Measurements from ENCODE around the gene ADAMTSL1. TPM values are rescaled to one million over a fixed set of nuclear protein-coding genes. Genes with fewer than 3 reads are reported as not detected.

ADAMTSL1 gene
- polyA plus RNA-seq, 6 donors from 2014 or later, result not detected

GRCh38 chr9:18496256-18497000, 22.5 kb downstream of the ADAMTSL1 start:
- Mint-ChIP-seq H3K9me3 (peaks cover 0 to 4% (median 2%) of the 10 kb centered on the region in 7 donors), H3K36me3 (no peaks in the 10 kb centered on the region), H3K27ac (no peak overlapping the region), H3K27me3 (peaks cover 0 to 5% (median 0%) of the 10 kb centered on the region in 3 donors), H3K4me1 (no peaks in the 10 kb centered on the region), H3K4me3 (no peak overlapping the region)
- no peak for DNase-seq
- ATAC-seq (ENCODE audit: low read depth in 2 of 2), result no peak

GRCh38 chr9:18499062-18499461, 25.1 kb downstream of the ADAMTSL1 start:
- peaks cover 0 to 4% (median 2%) of the 10 kb centered on the region in 7 donors for H3K9me3 Mint-ChIP-seq
- H3K27ac Mint-ChIP-seq, result no peak overlapping the region
- ATAC-seq (ENCODE audit: low read depth in 2 of 2), result no peak
- no peak overlapping the region for H3K4me3 Mint-ChIP-seq
- no peak for DNase-seq
- peaks cover 0 to 5% (median 0%) of the 10 kb centered on the region in 3 donors for H3K27me3 Mint-ChIP-seq
- H3K4me1 Mint-ChIP-seq, result no peaks in the 10 kb centered on the region
- no peaks in the 10 kb centered on the region for H3K36me3 Mint-ChIP-seq

DNA sequence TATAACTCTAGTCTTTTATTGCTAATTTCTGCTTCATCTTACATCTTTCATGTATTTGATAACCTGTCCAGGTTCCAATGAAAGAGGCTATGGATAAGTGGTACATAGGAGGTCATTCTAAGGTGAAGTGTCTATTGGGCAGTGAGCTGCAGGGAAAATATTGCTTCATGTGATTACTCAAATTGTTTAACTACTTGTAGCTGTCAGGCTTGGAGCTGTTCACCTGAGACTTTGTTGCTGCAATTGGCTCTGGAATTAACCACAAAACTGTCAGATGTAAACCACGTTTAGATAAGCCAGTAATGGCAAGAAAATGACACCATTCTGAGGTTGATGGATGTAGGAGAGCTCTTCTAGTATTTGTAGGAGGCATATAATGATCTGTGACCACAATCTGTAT, 26.0 kb downstream of the ADAMTSL1 start:
- Mint-ChIP-seq H3K27ac (no peak overlapping the region), H3K27me3 (peaks cover 0 to 5% (median 0%) of the 10 kb centered on the region in 3 donors), H3K9me3 (peaks cover 0 to 4% (median 0%) of the 10 kb centered on the region in 7 donors), H3K36me3 (no peaks in the 10 kb centered on the region), H3K4me1 (no peaks in the 10 kb centered on the region), H3K4me3 (no peak overlapping the region)
- DNase-seq (no peak), ATAC-seq (ENCODE audit: low read depth in 2 of 2) (no peak)

- Mint-ChIP-seq H3K36me3 (no peaks in the 10 kb centered on the region), H3K27me3 (peaks cover 0 to 5% (median 0%) of the 10 kb centered on the region in 3 donors), H3K9me3 (peaks cover 0 to 4% (median 0%) of the 10 kb centered on the region in 7 donors), H3K4me1 (no peaks in the 10 kb centered on the region), H3K27ac (no peak overlapping the region), H3K4me3 (no peak overlapping the region)
- no peak for DNase-seq
- no peak for ATAC-seq (ENCODE audit: low read depth in 2 of 2)
Measured at GRCh38 chr9:18500451-18500850, 26.5 kb downstream of the ADAMTSL1 start.

DNA sequence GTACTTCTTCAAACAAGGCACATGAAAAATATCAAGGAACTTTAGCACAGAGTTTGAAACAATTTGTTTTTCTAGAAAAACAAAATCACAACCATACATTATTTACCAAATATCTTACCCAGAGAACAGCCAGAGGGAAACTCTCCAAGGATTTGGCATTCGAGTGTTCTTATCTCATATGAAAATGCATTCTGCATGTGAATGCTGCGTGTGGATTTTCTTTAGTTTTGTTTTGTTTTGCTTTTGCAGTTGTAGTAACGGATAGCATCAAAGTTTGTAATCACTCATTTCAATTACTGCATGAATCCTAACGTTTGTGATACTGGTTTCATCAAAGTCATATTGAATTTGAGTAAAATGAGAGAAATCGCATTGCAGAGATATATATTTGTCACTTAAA, 28.0 kb downstream of the ADAMTSL1 start:
- DNase-seq, result no peak
- H3K9me3 Mint-ChIP-seq, result peaks cover 0 to 4% (median 0%) of the 10 kb centered on the region in 7 donors
- H3K4me3 Mint-ChIP-seq, result no peak overlapping the region

GRCh38 chr9:18502546-18502945, 28.6 kb downstream of the ADAMTSL1 start:
- H3K4me3 Mint-ChIP-seq, result no peak overlapping the region
- no peaks in the 10 kb centered on the region for H3K36me3 Mint-ChIP-seq
- H3K27ac Mint-ChIP-seq, result no peak overlapping the region
- peaks cover 0 to 4% (median 0%) of the 10 kb centered on the region in 7 donors for H3K9me3 Mint-ChIP-seq
- DNase-seq (no peak), ATAC-seq (ENCODE audit: low read depth in 2 of 2) (no peak)
- H3K27me3 Mint-ChIP-seq, result no peaks in the 10 kb centered on the region
- no peaks in the 10 kb centered on the region for H3K4me1 Mint-ChIP-seq

More for the DNA sequence above, 28.0 kb downstream of the ADAMTSL1 start:
- ATAC-seq (ENCODE audit: low read depth in 2 of 2), result no peak
- Mint-ChIP-seq H3K27ac (no peak overlapping the region), H3K36me3 (no peaks in the 10 kb centered on the region), H3K27me3 (no peaks in the 10 kb centered on the region), H3K4me1 (no peaks in the 10 kb centered on the region)

DNA sequence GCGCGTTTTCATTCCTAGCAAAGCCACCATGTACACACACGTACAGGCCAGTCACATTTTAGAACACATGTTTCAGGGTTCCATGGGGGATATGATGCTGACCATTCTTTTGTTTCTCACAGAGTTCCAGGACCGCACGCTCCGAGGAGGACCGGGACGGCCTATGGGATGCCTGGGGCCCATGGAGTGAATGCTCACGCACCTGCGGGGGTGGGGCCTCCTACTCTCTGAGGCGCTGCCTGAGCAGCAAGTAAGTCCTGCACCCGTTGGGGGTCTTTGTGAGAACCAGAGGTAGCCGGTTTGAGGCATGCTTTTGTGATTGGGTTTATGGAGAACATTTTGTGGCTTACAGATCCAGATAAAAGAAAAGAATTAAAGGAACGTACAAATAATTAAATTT, 30.8 kb downstream of the ADAMTSL1 start:
- no peak overlapping the region for H3K27ac Mint-ChIP-seq
- ATAC-seq (ENCODE audit: low read depth in 2 of 2) (no peak), DNase-seq (no peak)
- H3K27me3 Mint-ChIP-seq, result no peaks in the 10 kb centered on the region
- H3K9me3 Mint-ChIP-seq, result peaks cover 0 to 6% (median 3%) of the 10 kb centered on the region in 7 donors
- no peak overlapping the region for H3K4me3 Mint-ChIP-seq
- H3K36me3 Mint-ChIP-seq, result no peaks in the 10 kb centered on the region
- H3K4me1 Mint-ChIP-seq, result no peaks in the 10 kb centered on the region

DNA sequence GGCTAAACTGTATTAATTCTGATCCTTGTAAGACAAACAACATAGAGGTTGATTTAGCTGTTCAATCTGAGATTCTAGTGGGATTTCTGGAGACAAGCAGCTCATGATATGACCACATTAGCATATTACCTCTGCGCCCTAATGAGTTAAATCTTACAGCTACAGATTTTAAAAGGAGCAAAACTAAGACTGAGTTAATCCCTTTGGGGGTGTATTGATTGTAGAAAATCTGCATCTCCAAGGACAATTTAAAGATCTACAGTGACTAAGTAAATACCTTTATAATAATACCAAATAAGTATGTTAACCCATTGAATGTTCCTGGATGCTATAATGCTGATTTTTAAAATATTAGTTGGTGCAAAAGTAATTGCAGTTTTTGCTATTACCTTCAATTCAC, 33.2 kb downstream of the ADAMTSL1 start:
- Mint-ChIP-seq H3K9me3 (peaks cover 0 to 6% (median 3%) of the 10 kb centered on the region in 7 donors), H3K36me3 (no peaks in the 10 kb centered on the region), H3K4me1 (no peaks in the 10 kb centered on the region), H3K27ac (no peak overlapping the region), H3K4me3 (no peak overlapping the region), H3K27me3 (no peaks in the 10 kb centered on the region)
- DNase-seq (no peak), ATAC-seq (ENCODE audit: low read depth in 2 of 2) (no peak)

DNA sequence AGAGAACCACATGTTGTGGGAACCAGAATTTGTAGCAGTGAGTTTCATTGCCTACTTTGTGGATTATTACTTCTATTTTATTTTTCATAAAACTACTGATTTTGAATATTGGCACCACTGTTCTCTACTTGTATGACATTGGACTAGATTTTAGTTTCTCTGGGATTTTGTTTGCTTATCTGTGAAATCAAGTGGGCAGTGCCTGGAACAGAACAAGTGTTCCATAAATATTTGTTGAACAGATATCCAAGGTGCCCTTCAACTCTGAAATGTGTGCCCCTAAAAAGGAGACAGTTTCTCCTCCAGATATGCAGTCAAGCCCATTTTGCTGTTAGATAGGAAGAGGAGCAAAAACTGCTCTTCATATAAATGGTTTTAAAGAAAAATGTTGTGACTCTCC, 42.6 kb downstream of the ADAMTSL1 start:
- Mint-ChIP-seq H3K27me3 (no peaks in the 10 kb centered on the region), H3K27ac (no peak overlapping the region), H3K36me3 (no peaks in the 10 kb centered on the region), H3K4me1 (no peaks in the 10 kb centered on the region), H3K4me3 (no peak overlapping the region), H3K9me3 (peaks cover 0 to 5% (median 4%) of the 10 kb centered on the region in 7 donors)
- DNase-seq, result no peak
- no peak for ATAC-seq (ENCODE audit: low read depth in 2 of 2)

- Mint-ChIP-seq H3K4me3 (no peak overlapping the region), H3K27ac (no peak overlapping the region), H3K27me3 (no peaks in the 10 kb centered on the region), H3K4me1 (no peaks in the 10 kb centered on the region), H3K9me3 (peaks cover 0 to 5% (median 4%) of the 10 kb centered on the region in 7 donors), H3K36me3 (no peaks in the 10 kb centered on the region)
- DNase-seq (no peak), ATAC-seq (ENCODE audit: low read depth in 2 of 2) (no peak)
Measured at GRCh38 chr9:18516965-18517364, 43.0 kb downstream of the ADAMTSL1 start.

DNA sequence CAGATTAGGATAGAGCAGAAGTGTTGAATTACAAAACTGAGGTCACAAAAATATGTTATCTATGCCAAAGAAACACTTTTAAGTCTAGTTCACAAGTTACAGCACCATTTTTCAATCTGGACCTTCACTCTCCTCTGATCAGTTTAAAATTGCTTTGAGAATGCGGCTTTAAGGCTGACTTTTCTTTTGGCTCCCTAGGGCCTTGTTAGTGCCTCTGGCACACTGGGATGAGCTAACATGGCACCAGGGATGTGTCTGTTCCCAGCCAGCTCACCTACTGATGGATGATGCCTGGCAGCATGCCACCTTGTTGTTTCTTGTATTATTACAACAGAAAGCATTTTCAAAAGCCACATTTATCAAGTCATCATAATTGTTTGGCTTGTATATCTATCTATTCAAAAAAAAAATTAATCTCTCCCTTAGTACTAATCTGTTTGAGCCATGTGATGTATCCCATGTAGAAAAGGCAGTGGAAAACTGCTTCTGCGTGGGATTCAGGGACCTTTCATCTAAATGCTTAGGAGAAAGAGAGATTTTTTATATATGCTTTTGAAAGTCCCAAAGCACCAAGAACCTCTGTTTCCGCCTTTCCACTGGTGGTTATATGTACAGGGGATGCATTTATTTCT, 46.6 kb downstream of the ADAMTSL1 start:
- no peaks in the 10 kb centered on the region for H3K27me3 Mint-ChIP-seq
- H3K36me3 Mint-ChIP-seq, result no peaks in the 10 kb centered on the region
- DNase-seq (no peak), ATAC-seq (ENCODE audit: low read depth in 2 of 2) (no peak)
- H3K27ac Mint-ChIP-seq, result no peak overlapping the region
- H3K9me3 Mint-ChIP-seq, result peaks cover 0 to 6% (median 4%) of the 10 kb centered on the region in 7 donors
- no peaks in the 10 kb centered on the region for H3K4me1 Mint-ChIP-seq
- no peak overlapping the region for H3K4me3 Mint-ChIP-seq

- no peaks in the 10 kb centered on the region for H3K4me1 Mint-ChIP-seq
- DNase-seq (no peak), ATAC-seq (ENCODE audit: low read depth in 2 of 2) (no peak)
- H3K27ac Mint-ChIP-seq, result no peak overlapping the region
- H3K36me3 Mint-ChIP-seq, result no peaks in the 10 kb centered on the region
- H3K4me3 Mint-ChIP-seq, result no peak overlapping the region
- no peaks in the 10 kb centered on the region for H3K27me3 Mint-ChIP-seq
- peaks cover 0 to 10% (median 0%) of the 10 kb centered on the region in 7 donors for H3K9me3 Mint-ChIP-seq
Measured at GRCh38 chr9:18526685-18527084, 52.7 kb downstream of the ADAMTSL1 start.

- Mint-ChIP-seq H3K36me3 (peaks cover 8 to 11% of the 10 kb centered on the region in 2 donors), H3K27me3 (no peaks in the 10 kb centered on the region), H3K4me1 (no peaks in the 10 kb centered on the region), H3K4me3 (no peak overlapping the region), H3K9me3 (peaks cover 19 to 34% (median 23%) of the 10 kb centered on the region in 7 donors), H3K27ac (no peak overlapping the region)
- DNase-seq (no peak), ATAC-seq (ENCODE audit: low read depth in 2 of 2) (no peak)
Measured at GRCh38 chr9:18531136-18532065, 57.4 kb downstream of the ADAMTSL1 start.

Data from naive B cell (primary cell).